ENCODE results near the gene KCNN3. TPM values are rescaled to one million over a fixed set of nuclear protein-coding genes. Genes with fewer than 3 reads are reported as not detected.

KCNN3 gene
- total RNA-seq, 4 donors from 2014 or later = 0.21 to 0.78 (median 0.26) TPM

DNA sequence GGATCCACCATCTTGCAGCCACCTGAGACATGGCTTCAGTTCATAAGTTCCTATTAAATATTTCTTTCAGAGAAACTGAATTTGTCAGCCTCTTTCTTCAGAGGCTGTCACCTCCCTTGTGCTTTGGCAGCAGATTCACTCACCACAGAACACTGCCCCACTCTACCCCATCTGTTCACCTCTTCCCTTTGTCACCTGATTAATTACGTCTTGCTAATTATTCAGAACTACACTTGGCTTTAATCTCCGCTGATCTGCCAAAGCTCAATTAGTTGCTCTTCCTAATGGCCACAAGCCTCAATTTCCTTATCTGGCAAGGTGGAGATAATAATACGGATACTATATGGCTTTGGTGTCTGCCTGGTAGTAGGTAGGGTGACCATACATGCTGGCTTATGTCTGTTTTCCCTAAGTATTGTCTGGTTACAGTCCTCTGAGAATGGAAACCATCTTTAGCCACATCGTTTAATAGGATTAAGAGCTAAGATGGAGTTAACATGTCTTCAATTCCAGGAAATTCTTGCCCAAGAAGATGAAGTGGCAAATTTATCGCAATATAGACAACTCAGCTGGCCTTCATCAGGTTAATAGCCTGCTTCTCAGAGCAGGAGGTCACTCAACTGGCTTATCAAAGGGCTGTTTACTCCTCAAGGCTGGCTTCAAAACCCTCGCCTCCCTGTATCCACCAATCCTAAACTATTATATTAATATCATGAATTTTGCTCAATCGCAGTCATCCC, 203.9 kb downstream of the KCNN3 start:
- Histone ChIP-seq H3K27ac (no peak overlapping the region), H3K27me3 (no peaks in the 10 kb centered on the region), H3K4me3 (no peak overlapping the region), H3K36me3 (no peaks in the 10 kb centered on the region), H3K4me1 (no peaks in the 10 kb centered on the region), H3K9me3 (no peaks in the 10 kb centered on the region)
- DNase-seq (ENCODE audit: low spot score in 2 of 2) = no peak
- TF ChIP-seq POLR2A (IDR thresholded peaks at IDR 0.05) = no peak
- no peak for TF ChIP-seq EP300 (IDR thresholded peaks at IDR 0.05)
- no peak for TF ChIP-seq CTCF (IDR thresholded peaks at IDR 0.05)
- whole genome bisulfite sequencing, 2 donors = 78 to 82% methylated on average over 7 of the region's 7 CpGs

DNA sequence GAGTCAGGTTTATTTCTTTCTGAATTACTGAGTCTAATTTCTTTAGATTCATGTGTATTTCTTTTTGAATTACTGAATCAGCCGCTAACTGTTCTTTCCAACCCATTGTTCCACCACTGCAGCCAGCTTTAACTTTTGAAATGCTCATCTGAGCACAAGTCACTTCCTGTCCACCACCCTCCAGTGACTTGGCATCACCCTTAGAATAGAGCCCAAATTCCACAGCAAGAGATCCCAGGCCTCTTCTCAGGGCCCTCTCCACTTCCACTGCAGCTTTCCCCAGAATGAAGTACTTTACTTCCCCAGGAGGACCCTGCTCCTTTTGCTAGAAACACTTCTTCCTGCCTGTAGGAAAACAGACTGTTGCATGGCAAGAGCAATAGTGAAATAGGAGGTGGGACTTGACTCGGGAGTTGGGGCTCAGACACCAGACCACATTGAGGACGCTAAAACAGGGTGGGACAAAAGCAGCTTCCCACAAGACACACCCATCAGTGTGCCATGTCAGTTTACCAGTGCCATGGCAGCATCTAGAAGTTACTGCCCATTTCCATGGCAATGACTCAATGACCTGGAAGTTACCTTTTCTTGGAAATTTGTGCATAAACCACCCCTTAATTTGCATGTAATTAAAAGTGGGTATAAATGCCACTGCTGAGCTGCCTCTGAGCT, 205.6 kb downstream of the KCNN3 start:
- Histone ChIP-seq H3K9me3 (no peaks in the 10 kb centered on the region), H3K4me1 (no peaks in the 10 kb centered on the region), H3K27me3 (peaks cover 0 to 4% of the 10 kb centered on the region in 2 donors), H3K4me3 (no peak overlapping the region), H3K27ac (no peak overlapping the region), H3K36me3 (no peaks in the 10 kb centered on the region)
- TF ChIP-seq EP300 (IDR thresholded peaks at IDR 0.05) (no peak), POLR2A (IDR thresholded peaks at IDR 0.05) (no peak), CTCF (IDR thresholded peaks at IDR 0.05) (no peak)
- DNase-seq (ENCODE audit: low spot score in 2 of 2) = no peak
- WGBS, 2 donors = 55 to 75% methylated on average over 3 of the region's 3 CpGs

- WGBS, 2 donors = 36 to 55% methylated on average over 2 of the region's 2 CpGs
Measured at GRCh38 chr1:154663471-154664060, 206.5 kb downstream of the KCNN3 start.

DNA sequence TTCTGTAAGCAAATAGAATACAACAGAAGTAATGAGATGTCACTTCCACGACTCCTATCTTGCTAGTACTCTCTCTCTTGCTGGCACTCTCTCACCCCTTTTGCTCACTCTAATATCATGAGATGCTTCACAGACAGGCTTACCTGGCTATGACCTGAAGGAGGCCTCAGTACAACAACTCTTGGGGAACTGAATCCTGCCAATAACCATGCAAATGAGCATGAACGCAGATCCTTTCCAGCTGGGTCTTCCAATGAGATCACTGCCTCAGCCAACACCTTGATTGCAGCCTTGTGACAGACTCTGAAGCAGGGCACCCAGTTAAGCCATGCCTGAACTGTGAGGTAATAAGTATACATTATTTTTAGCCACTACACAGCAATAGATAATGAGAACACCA, 209.0 kb downstream of the KCNN3 start:
- WGBS, 2 donors = 53 to 54% methylated on average over 2 of the region's 2 CpGs
- Histone ChIP-seq H3K4me3 (no peak overlapping the region), H3K4me1 (no peaks in the 10 kb centered on the region), H3K36me3 (no peaks in the 10 kb centered on the region), H3K9me3 (no peaks in the 10 kb centered on the region), H3K27me3 (peaks cover 0 to 18% of the 10 kb centered on the region in 2 donors), H3K27ac (no peak overlapping the region)
- no peak for DNase-seq (ENCODE audit: low spot score in 2 of 2)
- no peak for TF ChIP-seq CTCF (IDR thresholded peaks at IDR 0.05)

More at GRCh38 chr1:154663471-154664060, 206.5 kb downstream of the KCNN3 start:
- H3K27ac ChIP-seq = no peak overlapping the region
- no peaks in the 10 kb centered on the region for H3K36me3 ChIP-seq
- TF ChIP-seq POLR2A (IDR thresholded peaks at IDR 0.05) (no peak), EP300 (IDR thresholded peaks at IDR 0.05) (no peak), CTCF (IDR thresholded peaks at IDR 0.05) (no peak)
- no peak for DNase-seq (ENCODE audit: low spot score in 2 of 2)
- H3K9me3 ChIP-seq = no peaks in the 10 kb centered on the region
- H3K4me1 ChIP-seq = no peaks in the 10 kb centered on the region
- no peak overlapping the region for H3K4me3 ChIP-seq
- peaks cover 0 to 10% of the 10 kb centered on the region in 2 donors for H3K27me3 ChIP-seq
